Trophoblast cell (in vitro differentiated cells and primary cell): ENCODE measurements around the gene RAB33B. TPM values are rescaled to one million over a fixed set of nuclear protein-coding genes. Genes with fewer than 3 reads are reported as not detected.
"Not testable (repeated sequence)": the region's sequence is repeated elsewhere in the genome, so short reads cannot be mapped to it uniquely, and the experiment has no call there.

Experiments
- DNase-seq, 2 donors: peaks; one replicate each; pipeline ENCODE4 v3.0.0-alpha.2; 2016
- H2AFZ ChIP-seq: 2 replicates; pipeline ENCODE4 v1.6.1; 2013; ENCODE audit warnings: low read length, moderate library complexity, mild to moderate bottlenecking; ENCODE audit not compliant: insufficient read depth, poor library complexity
- H2AK5ac ChIP-seq: 2 replicates; pipeline ENCODE4 v1.6.1; 2013; ENCODE audit warnings: mild to moderate bottlenecking, low read length
- H2BK120ac ChIP-seq: 2 replicates; pipeline ENCODE4 v1.6.1; 2013; ENCODE audit warnings: low read length, mild to moderate bottlenecking, moderate library complexity; ENCODE audit not compliant: insufficient read depth, poor library complexity
- H2BK12ac ChIP-seq: 2 replicates; pipeline ENCODE4 v1.6.1; 2013; ENCODE audit warnings: mild to moderate bottlenecking, low read length, moderate library complexity
- H2BK5ac ChIP-seq: 2 replicates; pipeline ENCODE4 v1.6.1; 2013; ENCODE audit warnings: low read length, low read depth, moderate library complexity, mild to moderate bottlenecking; ENCODE audit not compliant: poor library complexity
- H3K14ac ChIP-seq: 2 replicates; pipeline ENCODE4 v1.6.1; 2013; ENCODE audit warnings: mild to moderate bottlenecking, low read length
- H3K18ac ChIP-seq: 2 replicates; pipeline ENCODE4 v1.6.1; 2013; ENCODE audit warnings: mild to moderate bottlenecking, low read length
- H3K23ac ChIP-seq: 2 replicates; pipeline ENCODE4 v1.6.1; 2013; ENCODE audit warnings: low read length
- H3K27ac ChIP-seq: 2 replicates; pipeline ENCODE4 v1.5.1; 2013; ENCODE audit warnings: low read depth, mild to moderate bottlenecking, inconsistent platforms, low read length, moderate library complexity
- H3K27me3 ChIP-seq: 2 replicates; pipeline ENCODE4 v1.6.1; 2013; ENCODE audit warnings: inconsistent platforms, mild to moderate bottlenecking, low read length, moderate library complexity; ENCODE audit not compliant: insufficient read depth
- H3K36me3 ChIP-seq, 2 experiments: 1 replicate in 1 of 2; 2 replicates in 1 of 2; pipeline ENCODE4 v1.6.1; 2013; ENCODE audit warnings: low read length in 2 of 2, mild to moderate bottlenecking in 2 of 2, moderate library complexity in 1 of 2; ENCODE audit not compliant: insufficient read depth in 2 of 2, control insufficient read depth in 1 of 2
- H3K4ac ChIP-seq: 2 replicates; pipeline ENCODE4 v1.6.1; 2013; ENCODE audit warnings: low read depth, mild to moderate bottlenecking, low read length, moderate library complexity
- H3K4me1 ChIP-seq, 2 experiments: 1 replicate in 1 of 2; 2 replicates in 1 of 2; pipeline ENCODE4 v1.6.1; 2013; ENCODE audit warnings: low read length in 2 of 2, mild to moderate bottlenecking in 2 of 2, moderate library complexity in 1 of 2; ENCODE audit not compliant: insufficient read depth in 2 of 2, control insufficient read depth in 1 of 2
- H3K4me2 ChIP-seq: 2 replicates; pipeline ENCODE4 v1.6.1; 2013; ENCODE audit warnings: inconsistent platforms, mild to moderate bottlenecking, low read length, moderate library complexity
- H3K4me3 ChIP-seq: 2 replicates; pipeline ENCODE4 v1.5.1; 2013; ENCODE audit warnings: mild to moderate bottlenecking, low read depth, low read length, inconsistent platforms
- H3K79me1 ChIP-seq: one replicate; pipeline ENCODE4 v1.6.1; 2013; ENCODE audit warnings: low read length
- H3K79me2 ChIP-seq: 2 replicates; pipeline ENCODE4 v1.6.1; 2013; ENCODE audit warnings: low read length, mild to moderate bottlenecking; ENCODE audit not compliant: control insufficient read depth, insufficient read depth, poor library complexity
- H3K9ac ChIP-seq: 2 replicates; pipeline ENCODE4 v1.6.1; 2013; ENCODE audit warnings: mild to moderate bottlenecking, low read length
- H3K9me3 ChIP-seq: 2 replicates; pipeline ENCODE4 v1.6.1; 2013; ENCODE audit warnings: low read depth, mild to moderate bottlenecking, control low read depth, inconsistent platforms, low read length; ENCODE audit not compliant: insufficient read depth
- H4K12ac ChIP-seq: 2 replicates; pipeline ENCODE4 v1.6.1; 2013; ENCODE audit warnings: low read depth, mild to moderate bottlenecking, low read length, moderate library complexity
- H4K8ac ChIP-seq: 2 replicates; pipeline ENCODE4 v1.6.1; 2013; ENCODE audit warnings: low read depth, mild to moderate bottlenecking, low read length, moderate library complexity
- H4K91ac ChIP-seq: one replicate; pipeline ENCODE4 v1.6.1; 2013; ENCODE audit warnings: low read depth, mild to moderate bottlenecking, low read length, moderate library complexity
- WGBS: extraction: QIAGEN DNeasy Blood & Tissue Kit; methylation state at CpG from one replicate; pipeline ENCODE4 v1.1.7; 2013; ENCODE audit warnings: missing lambda C conversion rate; ENCODE audit not compliant: insufficient read length, insufficient coverage; ENCODE audit errors: extremely low coverage; 5-methylcytosine and 5-hydroxymethylcytosine counted together
- polyA plus RNA-seq: library from polyadenylated mRNA; stranded (reverse); fragments of 200-250 nt; gene quantifications from 2 replicates; pipeline ENCODE4 v1.2.3, GENCODE V29; 2013

The RAB33B gene
- 4.5 and 4.6 TPM in 2 replicates for polyA plus RNA-seq

- Histone ChIP-seq H3K4me2 (peak within 1 kb of the TSS; percentile 82), H3K9ac (peak within 1 kb of the TSS; percentile 92), H3K4me1 (peaks cover 9 to 11% of the 10 kb centered on the region in 2 experiments), H2AFZ (peak within 1 kb of the TSS; percentile 95), H3K4me3 (peak within 1 kb of the TSS; percentile 92), H3K18ac (peak within 1 kb of the TSS; percentile 94), H4K12ac (peak within 1 kb of the TSS; percentile 96), H3K79me2 (peaks cover 12% of the 10 kb centered on the region), H2BK120ac (peak within 1 kb of the TSS; percentile 95), H2BK12ac (peak within 1 kb of the TSS; percentile 30), H3K79me1 (peaks cover 11% of the 10 kb centered on the region), H3K27ac (peak within 1 kb of the TSS; percentile 99), H3K27me3 (no peaks in the 10 kb centered on the region), H3K4ac (peak within 1 kb of the TSS; percentile 68), H3K14ac (peak within 1 kb of the TSS; percentile 97), H3K9me3 (peaks cover 1% of the 10 kb centered on the region), H4K8ac (peak within 1 kb of the TSS; percentile 92), H3K36me3 (no peaks in the 10 kb centered on the region), H2AK5ac (peak within 1 kb of the TSS; percentile 34), H3K23ac (no peak within 1 kb of the TSS), H4K91ac (peak within 1 kb of the TSS; percentile 93), H2BK5ac (peak within 1 kb of the TSS; percentile 94)
- WGBS, result no CpG with 5 or more reads among the region's 46 CpGs
- DNase-seq, result peak in 1 of 2 donors; percentile 94
Observed at GRCh38 chr4:139454111-139455045, at the start of gene RAB33B. Gene RAB33B (plus strand): TSS chr4:139454121. CDS start chr4:139454196, 75 bp downstream.

DNA sequence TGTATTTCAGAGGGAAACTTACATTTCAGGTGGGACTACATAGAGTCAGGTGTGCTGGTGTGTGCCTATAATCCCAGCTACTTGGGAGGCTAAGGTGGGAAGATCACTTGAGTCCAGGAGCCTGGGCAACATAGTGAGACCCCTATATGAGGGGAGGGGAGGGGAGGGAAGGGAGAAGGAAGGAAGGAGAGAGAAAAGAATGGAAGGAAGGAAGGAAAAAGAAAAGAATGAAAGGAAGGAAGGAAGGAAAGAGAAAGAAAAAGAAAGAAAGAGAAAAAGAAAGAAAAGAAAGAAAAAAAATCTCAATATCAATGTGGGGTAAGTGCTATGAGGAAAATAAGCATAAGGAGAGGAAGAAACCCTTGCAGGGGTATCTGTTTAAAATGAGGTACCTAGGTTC is 43.6 kb upstream of the RAB33B start:
- H2AK5ac ChIP-seq, result no peak overlapping the region
- no peak overlapping the region for H3K4me2 ChIP-seq
- H3K23ac ChIP-seq, result no peak overlapping the region
- no peak overlapping the region for H3K4me3 ChIP-seq
- H3K14ac ChIP-seq, result no peak overlapping the region
- no peaks in the 10 kb centered on the region for H3K79me2 ChIP-seq
- no peak overlapping the region for H2BK120ac ChIP-seq
- H3K9me3 ChIP-seq, result no peaks in the 10 kb centered on the region
- no peaks in the 10 kb centered on the region for H3K27me3 ChIP-seq
- no peak for DNase-seq
- H3K79me1 ChIP-seq, result no peaks in the 10 kb centered on the region
- no peak overlapping the region for H3K27ac ChIP-seq
- H4K12ac ChIP-seq, result no peak overlapping the region
- no peak overlapping the region for H2AFZ ChIP-seq
- H4K91ac ChIP-seq, result no peak overlapping the region
- no peak overlapping the region for H3K9ac ChIP-seq
- no peak overlapping the region for H3K18ac ChIP-seq
- H2BK5ac ChIP-seq, result no peak overlapping the region
- H3K36me3 ChIP-seq, result peaks cover 0 to 2% of the 10 kb centered on the region in 2 experiments
- no peaks in the 10 kb centered on the region for H3K4me1 ChIP-seq
- H2BK12ac ChIP-seq, result no peak overlapping the region
- no peak overlapping the region for H3K4ac ChIP-seq
- H4K8ac ChIP-seq, result no peak overlapping the region

GRCh38 chr4:139414671-139415210 is 39.2 kb upstream of the RAB33B start:
- no CpG with 5 or more reads among the region's 8 CpGs for WGBS
- not testable (repeated sequence) for H3K4me3 ChIP-seq, H4K12ac ChIP-seq, H2AFZ ChIP-seq, H2BK5ac ChIP-seq, H3K18ac ChIP-seq, H2AK5ac ChIP-seq, H4K8ac ChIP-seq, H3K14ac ChIP-seq, H3K79me2 ChIP-seq, H3K4me1 ChIP-seq, H3K9me3 ChIP-seq, H3K4me2 ChIP-seq, H3K27me3 ChIP-seq, H3K4ac ChIP-seq, H3K23ac ChIP-seq, H3K79me1 ChIP-seq, H2BK12ac ChIP-seq, H4K91ac ChIP-seq, H3K36me3 ChIP-seq, H3K9ac ChIP-seq
- Histone ChIP-seq H2BK120ac (peak overlapping the region; percentile 6), H3K27ac (peak overlapping the region; percentile 65)
- DNase-seq, result peak; percentile 74 to 89

DNA sequence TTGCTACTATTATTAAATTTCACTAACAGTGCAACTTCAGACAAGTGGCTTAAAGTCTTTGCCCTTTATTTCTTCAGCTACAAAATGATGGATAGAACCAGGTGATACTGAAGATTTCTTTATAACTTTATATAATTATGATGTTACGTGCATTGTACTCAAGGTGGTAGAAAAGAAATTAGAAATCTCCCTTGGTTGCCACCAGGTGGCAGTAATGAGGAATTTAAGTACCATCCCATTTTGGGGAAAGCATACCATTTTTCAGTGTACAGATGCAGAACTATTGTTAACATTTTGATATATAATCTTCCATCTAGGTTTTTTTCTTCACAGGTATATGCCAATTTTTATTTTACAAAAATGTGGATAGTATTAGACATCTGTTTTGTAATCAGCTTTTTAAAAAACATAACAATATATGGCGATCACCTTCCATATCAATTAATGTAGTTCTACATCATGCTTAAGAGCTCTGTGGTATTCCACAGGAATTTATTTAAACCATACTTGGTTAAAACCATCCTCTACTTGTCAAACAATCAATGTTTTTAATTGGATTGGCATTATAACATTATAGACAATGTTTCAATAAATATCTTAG is 37.7 kb upstream of the RAB33B start:
- no peak overlapping the region for H3K14ac ChIP-seq
- no peaks in the 10 kb centered on the region for H3K79me2 ChIP-seq
- H3K27me3 ChIP-seq, result no peaks in the 10 kb centered on the region
- no CpG with 5 or more reads among the region's 2 CpGs for WGBS
- H4K8ac ChIP-seq, result no peak overlapping the region
- H2AFZ ChIP-seq, result no peak overlapping the region
- no peak overlapping the region for H3K27ac ChIP-seq
- H3K4me1 ChIP-seq, result no peaks in the 10 kb centered on the region
- no peak overlapping the region for H2AK5ac ChIP-seq
- H3K4me3 ChIP-seq, result no peak overlapping the region
- peak in 1 of 2 donors; percentile 66 for DNase-seq
- no peak overlapping the region for H3K4ac ChIP-seq
- H4K91ac ChIP-seq, result no peak overlapping the region
- no peak overlapping the region for H2BK5ac ChIP-seq
- no peak overlapping the region for H3K18ac ChIP-seq
- no peaks in the 10 kb centered on the region for H3K79me1 ChIP-seq
- H2BK12ac ChIP-seq, result no peak overlapping the region
- H3K4me2 ChIP-seq, result no peak overlapping the region
- no peak overlapping the region for H4K12ac ChIP-seq
- no peaks in the 10 kb centered on the region for H3K9me3 ChIP-seq
- no peaks in the 10 kb centered on the region for H3K36me3 ChIP-seq
- H2BK120ac ChIP-seq, result no peak overlapping the region
- no peak overlapping the region for H3K9ac ChIP-seq
- H3K23ac ChIP-seq, result no peak overlapping the region
